ENCODE results near the gene GAS2L2. TPM values are rescaled to one million over a fixed set of nuclear protein-coding genes. Genes with fewer than 3 reads are reported as not detected.

GAS2L2 gene
- total and polyA plus RNA-seq, 2 experiments from 2014 or later = 0.06 TPM; not detected in 1

DNA sequence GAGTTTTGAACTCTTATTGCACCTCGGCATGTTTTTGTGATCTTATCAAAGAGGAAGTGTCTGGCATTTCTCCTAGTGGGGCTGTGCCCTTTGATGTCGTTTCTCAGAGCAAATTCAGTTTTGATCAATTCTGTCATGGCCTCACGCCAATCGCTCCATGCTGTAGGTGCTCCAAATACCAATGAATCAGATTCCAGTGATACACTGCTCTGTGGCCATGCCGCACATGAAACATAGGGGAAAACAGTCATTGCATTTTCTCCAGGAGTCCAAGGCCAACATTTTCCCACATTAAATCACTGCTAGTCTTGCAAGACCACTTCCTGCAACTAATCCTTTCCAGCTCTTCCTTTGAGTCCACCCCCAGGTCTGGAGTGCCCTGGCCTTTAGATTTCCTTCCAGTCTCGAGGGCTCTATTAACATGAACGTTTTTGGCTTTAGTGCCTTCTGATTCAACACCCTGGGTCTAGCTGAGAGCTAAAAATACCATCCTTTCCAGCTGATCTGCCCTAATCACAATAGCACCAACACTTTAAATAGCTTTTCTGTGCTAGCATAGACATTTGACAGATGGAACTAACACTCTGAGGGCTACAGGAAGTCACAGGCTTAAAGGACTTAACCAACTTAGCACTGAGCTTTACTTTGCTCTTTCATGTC lies 39.8 kb downstream of the GAS2L2 start:
- Histone ChIP-seq H3K4me3 (no peak overlapping the region), H3F3A (replicated peaks; ENCODE audit: low read depth) (no peaks in the 10 kb centered on the region), H2AFZ (no peak overlapping the region), H3K9me2 (ENCODE audit: insufficient read depth) (no peaks in the 10 kb centered on the region), H3K36me3 (ENCODE audit: insufficient read depth) (peaks cover 19% of the 10 kb centered on the region), H3K79me2 (replicated peaks; ENCODE audit: insufficient read depth) (no peaks in the 10 kb centered on the region), H3K27ac (ENCODE audit: low read depth) (no peak overlapping the region), H4K20me1 (replicated peaks; ENCODE audit: insufficient read depth) (peaks cover 4% of the 10 kb centered on the region), H3K27me3 (ENCODE audit: insufficient read depth) (no peaks in the 10 kb centered on the region), H3K4me1 (ENCODE audit: insufficient read depth) (no peaks in the 10 kb centered on the region), H3K4me2 (no peak overlapping the region)
- TF ChIP-seq STAT1 (IDR thresholded peaks at IDR 0.05; ENCODE audit: unreplicated experiment) = no peak
- no peak for TF ChIP-seq POLR2AphosphoS5 (IDR thresholded peaks at IDR 0.05; ENCODE audit: low read depth)
- TF ChIP-seq JUNB (IDR thresholded peaks at IDR 0.05; ENCODE audit: unreplicated experiment) = no peak
- TF ChIP-seq ZNF114 (CRISPR knock-in tag; IDR thresholded peaks at IDR 0.05) = no peak
- no peak for TF ChIP-seq CREB1 (CRISPR knock-in tag; IDR thresholded peaks at IDR 0.05; ENCODE audit: low read depth)
- TF ChIP-seq, protein P1, sequence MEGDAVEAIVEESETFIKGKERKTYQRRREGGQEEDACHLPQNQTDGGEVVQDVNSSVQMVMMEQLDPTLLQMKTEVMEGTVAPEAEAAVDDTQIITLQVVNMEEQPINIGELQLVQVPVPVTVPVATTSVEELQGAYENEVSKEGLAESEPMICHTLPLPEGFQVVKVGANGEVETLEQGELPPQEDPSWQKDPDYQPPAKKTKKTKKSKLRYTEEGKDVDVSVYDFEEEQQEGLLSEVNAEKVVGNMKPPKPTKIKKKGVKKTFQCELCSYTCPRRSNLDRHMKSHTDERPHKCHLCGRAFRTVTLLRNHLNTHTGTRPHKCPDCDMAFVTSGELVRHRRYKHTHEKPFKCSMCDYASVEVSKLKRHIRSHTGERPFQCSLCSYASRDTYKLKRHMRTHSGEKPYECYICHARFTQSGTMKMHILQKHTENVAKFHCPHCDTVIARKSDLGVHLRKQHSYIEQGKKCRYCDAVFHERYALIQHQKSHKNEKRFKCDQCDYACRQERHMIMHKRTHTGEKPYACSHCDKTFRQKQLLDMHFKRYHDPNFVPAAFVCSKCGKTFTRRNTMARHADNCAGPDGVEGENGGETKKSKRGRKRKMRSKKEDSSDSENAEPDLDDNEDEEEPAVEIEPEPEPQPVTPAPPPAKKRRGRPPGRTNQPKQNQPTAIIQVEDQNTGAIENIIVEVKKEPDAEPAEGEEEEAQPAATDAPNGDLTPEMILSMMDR (conservative IDR thresholded peaks at IDR 0.05; ENCODE audit: low read depth in 2 of 2) = no peak
- no peak for TF ChIP-seq ETS1 (IDR thresholded peaks at IDR 0.05)
- no peak for TF ChIP-seq ZNF331 (CRISPR knock-in tag; IDR thresholded peaks at IDR 0.05; ENCODE audit: low read depth)
- no peak for TF ChIP-seq EZH2 (IDR thresholded peaks at IDR 0.05; ENCODE audit: low read depth, unreplicated experiment)
- TF ChIP-seq, protein P2, sequence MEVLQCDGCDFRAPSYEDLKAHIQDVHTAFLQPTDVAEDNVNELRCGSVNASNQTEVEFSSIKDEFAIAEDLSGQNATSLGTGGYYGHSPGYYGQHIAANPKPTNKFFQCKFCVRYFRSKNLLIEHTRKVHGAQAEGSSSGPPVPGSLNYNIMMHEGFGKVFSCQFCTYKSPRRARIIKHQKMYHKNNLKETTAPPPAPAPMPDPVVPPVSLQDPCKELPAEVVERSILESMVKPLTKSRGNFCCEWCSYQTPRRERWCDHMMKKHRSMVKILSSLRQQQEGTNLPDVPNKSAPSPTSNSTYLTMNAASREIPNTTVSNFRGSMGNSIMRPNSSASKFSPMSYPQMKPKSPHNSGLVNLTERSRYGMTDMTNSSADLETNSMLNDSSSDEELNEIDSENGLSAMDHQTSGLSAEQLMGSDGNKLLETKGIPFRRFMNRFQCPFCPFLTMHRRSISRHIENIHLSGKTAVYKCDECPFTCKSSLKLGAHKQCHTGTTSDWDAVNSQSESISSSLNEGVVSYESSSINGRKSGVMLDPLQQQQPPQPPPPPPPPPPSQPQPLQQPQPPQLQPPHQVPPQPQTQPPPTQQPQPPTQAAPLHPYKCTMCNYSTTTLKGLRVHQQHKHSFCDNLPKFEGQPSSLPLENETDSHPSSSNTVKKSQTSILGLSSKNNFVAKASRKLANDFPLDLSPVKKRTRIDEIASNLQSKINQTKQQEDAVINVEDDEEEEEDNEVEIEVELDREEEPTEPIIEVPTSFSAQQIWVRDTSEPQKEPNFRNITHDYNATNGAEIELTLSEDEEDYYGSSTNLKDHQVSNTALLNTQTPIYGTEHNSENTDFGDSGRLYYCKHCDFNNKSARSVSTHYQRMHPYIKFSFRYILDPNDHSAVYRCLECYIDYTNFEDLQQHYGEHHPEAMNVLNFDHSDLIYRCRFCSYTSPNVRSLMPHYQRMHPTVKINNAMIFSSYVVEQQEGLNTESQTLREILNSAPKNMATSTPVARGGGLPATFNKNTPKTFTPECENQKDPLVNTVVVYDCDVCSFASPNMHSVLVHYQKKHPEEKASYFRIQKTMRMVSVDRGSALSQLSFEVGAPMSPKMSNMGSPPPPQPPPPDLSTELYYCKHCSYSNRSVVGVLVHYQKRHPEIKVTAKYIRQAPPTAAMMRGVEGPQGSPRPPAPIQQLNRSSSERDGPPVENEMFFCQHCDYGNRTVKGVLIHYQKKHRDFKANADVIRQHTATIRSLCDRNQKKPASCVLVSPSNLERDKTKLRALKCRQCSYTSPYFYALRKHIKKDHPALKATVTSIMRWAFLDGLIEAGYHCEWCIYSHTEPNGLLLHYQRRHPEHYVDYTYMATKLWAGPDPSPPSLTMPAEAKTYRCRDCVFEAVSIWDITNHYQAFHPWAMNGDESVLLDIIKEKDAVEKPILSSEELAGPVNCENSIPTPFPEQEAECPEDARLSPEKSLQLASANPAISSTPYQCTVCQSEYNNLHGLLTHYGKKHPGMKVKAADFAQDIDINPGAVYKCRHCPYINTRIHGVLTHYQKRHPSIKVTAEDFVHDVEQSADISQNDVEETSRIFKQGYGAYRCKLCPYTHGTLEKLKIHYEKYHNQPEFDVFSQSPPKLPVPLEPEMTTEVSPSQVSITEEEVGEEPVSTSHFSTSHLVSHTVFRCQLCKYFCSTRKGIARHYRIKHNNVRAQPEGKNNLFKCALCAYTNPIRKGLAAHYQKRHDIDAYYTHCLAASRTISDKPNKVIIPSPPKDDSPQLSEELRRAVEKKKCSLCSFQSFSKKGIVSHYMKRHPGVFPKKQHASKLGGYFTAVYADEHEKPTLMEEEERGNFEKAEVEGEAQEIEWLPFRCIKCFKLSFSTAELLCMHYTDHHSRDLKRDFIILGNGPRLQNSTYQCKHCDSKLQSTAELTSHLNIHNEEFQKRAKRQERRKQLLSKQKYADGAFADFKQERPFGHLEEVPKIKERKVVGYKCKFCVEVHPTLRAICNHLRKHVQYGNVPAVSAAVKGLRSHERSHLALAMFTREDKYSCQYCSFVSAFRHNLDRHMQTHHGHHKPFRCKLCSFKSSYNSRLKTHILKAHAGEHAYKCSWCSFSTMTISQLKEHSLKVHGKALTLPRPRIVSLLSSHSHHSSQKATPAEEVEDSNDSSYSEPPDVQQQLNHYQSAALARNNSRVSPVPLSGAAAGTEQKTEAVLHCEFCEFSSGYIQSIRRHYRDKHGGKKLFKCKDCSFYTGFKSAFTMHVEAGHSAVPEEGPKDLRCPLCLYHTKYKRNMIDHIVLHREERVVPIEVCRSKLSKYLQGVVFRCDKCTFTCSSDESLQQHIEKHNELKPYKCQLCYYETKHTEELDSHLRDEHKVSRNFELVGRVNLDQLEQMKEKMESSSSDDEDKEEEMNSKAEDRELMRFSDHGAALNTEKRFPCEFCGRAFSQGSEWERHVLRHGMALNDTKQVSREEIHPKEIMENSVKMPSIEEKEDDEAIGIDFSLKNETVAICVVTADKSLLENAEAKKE (CRISPR knock-in tag; IDR thresholded peaks at IDR 0.05) = no peak
- TF ChIP-seq EZH2phosphoT487 (IDR thresholded peaks at IDR 0.05; ENCODE audit: unreplicated experiment) = no peak
- TF ChIP-seq NANOG (IDR thresholded peaks at IDR 0.05; ENCODE audit: borderline replicate concordance) = no peak
- TF ChIP-seq, protein P3, sequence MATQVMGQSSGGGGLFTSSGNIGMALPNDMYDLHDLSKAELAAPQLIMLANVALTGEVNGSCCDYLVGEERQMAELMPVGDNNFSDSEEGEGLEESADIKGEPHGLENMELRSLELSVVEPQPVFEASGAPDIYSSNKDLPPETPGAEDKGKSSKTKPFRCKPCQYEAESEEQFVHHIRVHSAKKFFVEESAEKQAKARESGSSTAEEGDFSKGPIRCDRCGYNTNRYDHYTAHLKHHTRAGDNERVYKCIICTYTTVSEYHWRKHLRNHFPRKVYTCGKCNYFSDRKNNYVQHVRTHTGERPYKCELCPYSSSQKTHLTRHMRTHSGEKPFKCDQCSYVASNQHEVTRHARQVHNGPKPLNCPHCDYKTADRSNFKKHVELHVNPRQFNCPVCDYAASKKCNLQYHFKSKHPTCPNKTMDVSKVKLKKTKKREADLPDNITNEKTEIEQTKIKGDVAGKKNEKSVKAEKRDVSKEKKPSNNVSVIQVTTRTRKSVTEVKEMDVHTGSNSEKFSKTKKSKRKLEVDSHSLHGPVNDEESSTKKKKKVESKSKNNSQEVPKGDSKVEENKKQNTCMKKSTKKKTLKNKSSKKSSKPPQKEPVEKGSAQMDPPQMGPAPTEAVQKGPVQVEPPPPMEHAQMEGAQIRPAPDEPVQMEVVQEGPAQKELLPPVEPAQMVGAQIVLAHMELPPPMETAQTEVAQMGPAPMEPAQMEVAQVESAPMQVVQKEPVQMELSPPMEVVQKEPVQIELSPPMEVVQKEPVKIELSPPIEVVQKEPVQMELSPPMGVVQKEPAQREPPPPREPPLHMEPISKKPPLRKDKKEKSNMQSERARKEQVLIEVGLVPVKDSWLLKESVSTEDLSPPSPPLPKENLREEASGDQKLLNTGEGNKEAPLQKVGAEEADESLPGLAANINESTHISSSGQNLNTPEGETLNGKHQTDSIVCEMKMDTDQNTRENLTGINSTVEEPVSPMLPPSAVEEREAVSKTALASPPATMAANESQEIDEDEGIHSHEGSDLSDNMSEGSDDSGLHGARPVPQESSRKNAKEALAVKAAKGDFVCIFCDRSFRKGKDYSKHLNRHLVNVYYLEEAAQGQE (IDR thresholded peaks at IDR 0.05; ENCODE audit: unreplicated experiment) = no peak
- ATAC-seq (no peak), DNase-seq (ENCODE audit: low spot score) (no peak)
- no peak overlapping the region for H3K27ac Mint-ChIP-seq
- H3K27me3 Mint-ChIP-seq (ENCODE audit: insufficient read depth, low read depth, poor library complexity) = peaks cover 3% of the 10 kb centered on the region
- no peaks in the 10 kb centered on the region for H3K9me3 Mint-ChIP-seq
- no peaks in the 10 kb centered on the region for H3K4me1 Mint-ChIP-seq
- peaks cover 23% of the 10 kb centered on the region for H3K36me3 Mint-ChIP-seq (ENCODE audit: low read depth)
- no peak overlapping the region for H3K4me3 Mint-ChIP-seq

Measured in GM23338 (cell line).